ENCODE measurements around the gene SLC25A21. TPM values are rescaled to one million over a fixed set of nuclear protein-coding genes. Genes with fewer than 3 reads are reported as not detected.

The SLC25A21 gene
- polyA plus RNA-seq, 1 experiment, result 0.50 TPM

DNA sequence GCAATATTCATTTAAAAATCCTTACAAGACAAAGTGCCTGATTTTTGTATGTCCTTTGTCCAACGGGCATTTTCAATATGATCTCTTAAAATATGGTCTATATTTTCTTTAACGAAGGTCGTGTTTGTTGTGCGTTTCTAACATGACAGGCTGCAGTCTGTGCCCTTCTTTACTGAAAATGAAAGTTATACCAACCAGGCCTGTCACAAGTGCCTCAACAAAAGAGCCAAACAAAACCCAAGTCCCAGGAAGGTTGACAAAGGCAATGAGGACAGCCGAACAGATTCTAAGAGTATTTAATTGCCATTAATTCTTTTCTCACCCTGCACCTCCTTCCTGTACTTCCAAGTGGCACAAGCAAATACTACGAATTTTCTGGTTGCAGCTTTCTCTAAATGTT, 496.8 kb downstream of the SLC25A21 start:
- CTCF ChIA-PET, result interaction anchor here (0.9 to 1.2 kb wide), 2 partner anchors 19 to 29 kb away, joined by 3 read pairs; no protein-coding TSS in a partner anchor
- Histone ChIP-seq H3K36me3 (ENCODE audit: control insufficient read depth, insufficient read depth, low read length) (no peaks in the 10 kb centered on the region), H3K4me3 (ENCODE audit: low read depth, low read length) (no peak overlapping the region), H3K27me3 (ENCODE audit: control insufficient read depth, insufficient read depth, low read length) (0 out of 2 replicates have a peak, but pooled peaks cover 1% of the 10 kb centered on the region)
- DNase-seq (ENCODE audit: low read depth), result no peak
- TF ChIP-seq, protein P1, sequence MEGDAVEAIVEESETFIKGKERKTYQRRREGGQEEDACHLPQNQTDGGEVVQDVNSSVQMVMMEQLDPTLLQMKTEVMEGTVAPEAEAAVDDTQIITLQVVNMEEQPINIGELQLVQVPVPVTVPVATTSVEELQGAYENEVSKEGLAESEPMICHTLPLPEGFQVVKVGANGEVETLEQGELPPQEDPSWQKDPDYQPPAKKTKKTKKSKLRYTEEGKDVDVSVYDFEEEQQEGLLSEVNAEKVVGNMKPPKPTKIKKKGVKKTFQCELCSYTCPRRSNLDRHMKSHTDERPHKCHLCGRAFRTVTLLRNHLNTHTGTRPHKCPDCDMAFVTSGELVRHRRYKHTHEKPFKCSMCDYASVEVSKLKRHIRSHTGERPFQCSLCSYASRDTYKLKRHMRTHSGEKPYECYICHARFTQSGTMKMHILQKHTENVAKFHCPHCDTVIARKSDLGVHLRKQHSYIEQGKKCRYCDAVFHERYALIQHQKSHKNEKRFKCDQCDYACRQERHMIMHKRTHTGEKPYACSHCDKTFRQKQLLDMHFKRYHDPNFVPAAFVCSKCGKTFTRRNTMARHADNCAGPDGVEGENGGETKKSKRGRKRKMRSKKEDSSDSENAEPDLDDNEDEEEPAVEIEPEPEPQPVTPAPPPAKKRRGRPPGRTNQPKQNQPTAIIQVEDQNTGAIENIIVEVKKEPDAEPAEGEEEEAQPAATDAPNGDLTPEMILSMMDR (IDR thresholded peaks at IDR 0.05; ENCODE audit: insufficient read depth, low read depth, low read length), result no peak
- POLR2A ChIA-PET, result no interaction called here

DNA sequence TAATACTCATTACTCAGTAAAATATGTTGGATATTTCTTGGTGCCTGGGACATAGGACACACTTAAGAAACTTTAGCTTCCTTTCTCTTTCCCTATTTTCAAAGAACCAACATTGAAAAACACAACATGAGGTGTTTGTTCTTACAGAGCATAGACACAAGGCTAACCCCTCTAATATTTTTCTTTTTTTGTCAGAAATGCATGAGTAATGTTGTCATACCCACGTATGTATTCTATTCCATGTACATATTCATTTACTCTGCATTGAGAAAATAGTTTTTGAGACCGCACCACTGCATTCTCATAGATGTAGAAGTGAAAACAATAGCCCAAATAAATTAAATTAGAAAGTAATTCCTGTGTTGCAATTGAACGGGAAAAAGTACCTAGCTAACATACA, 497.7 kb downstream of the SLC25A21 start:
- TF ChIP-seq, protein P1 (IDR thresholded peaks at IDR 0.05; ENCODE audit: insufficient read depth, low read depth, low read length), result no peak
- POLR2A ChIA-PET, result no interaction called here

DNA sequence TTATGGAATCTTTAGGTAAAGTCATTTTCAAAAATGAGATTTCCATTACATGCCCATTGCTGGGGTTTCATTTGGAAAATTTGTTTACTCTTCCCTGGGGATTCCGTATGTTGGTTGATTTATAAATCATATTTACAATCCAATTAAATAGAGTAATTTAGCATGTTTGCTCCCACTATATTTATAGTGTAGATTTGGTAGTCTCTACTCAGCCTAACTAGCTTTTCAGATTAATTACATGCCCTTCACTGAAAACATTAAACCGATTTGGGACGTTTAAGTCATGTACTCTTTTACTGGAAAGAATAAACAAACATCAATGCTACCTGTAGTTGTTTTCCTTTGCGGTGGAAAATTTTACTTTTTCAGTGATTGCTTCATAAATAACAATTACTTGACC, 500.3 kb downstream of the SLC25A21 start:
- TF ChIP-seq, protein P1 (IDR thresholded peaks at IDR 0.05; ENCODE audit: insufficient read depth, low read depth, low read length), result no peak
- no peak overlapping the region for H3K4me3 ChIP-seq (ENCODE audit: low read depth, low read length)
- DNase-seq (ENCODE audit: low read depth), result no peak
- H3K27me3 ChIP-seq (ENCODE audit: control insufficient read depth, insufficient read depth, low read length), result peaks cover 1% of the 10 kb centered on the region; the same call in 1 of the 2 replicates
- no peaks in the 10 kb centered on the region for H3K36me3 ChIP-seq (ENCODE audit: control insufficient read depth, insufficient read depth, low read length)
- ChIA-PET CTCF (no interaction called here), POLR2A (no interaction called here)

More for the DNA sequence above, 497.7 kb downstream of the SLC25A21 start:
- no peak overlapping the region for H3K4me3 ChIP-seq (ENCODE audit: low read depth, low read length)
- H3K27me3 ChIP-seq (ENCODE audit: control insufficient read depth, insufficient read depth, low read length), result 0 out of 2 replicates have a peak, but pooled peaks cover 1% of the 10 kb centered on the region
- no peaks in the 10 kb centered on the region for H3K36me3 ChIP-seq (ENCODE audit: control insufficient read depth, insufficient read depth, low read length)
- CTCF ChIA-PET, result no interaction called here
- DNase-seq (ENCODE audit: low read depth), result no peak

DNA sequence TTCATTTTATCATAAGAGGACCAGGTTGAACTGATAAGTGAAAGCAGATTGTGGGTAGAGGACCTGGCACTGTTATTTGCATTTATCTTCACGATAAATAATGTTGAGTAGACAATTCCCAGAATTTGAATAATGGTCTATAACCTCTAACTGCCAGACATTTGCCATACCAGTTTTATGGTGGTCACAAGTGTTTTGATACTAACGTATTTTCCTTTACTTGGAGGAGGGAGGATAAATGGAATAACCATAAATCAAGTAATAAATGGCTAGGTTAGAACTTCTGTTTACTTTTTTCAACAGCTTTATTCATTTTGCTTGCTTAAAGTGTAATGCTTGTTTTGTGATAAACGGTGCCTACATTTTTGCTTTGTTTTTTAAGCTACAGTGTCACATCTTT, 501.3 kb downstream of the SLC25A21 start:
- H3K4me3 ChIP-seq (ENCODE audit: low read depth, low read length), result no peak overlapping the region
- H3K27me3 ChIP-seq (ENCODE audit: control insufficient read depth, insufficient read depth, low read length), result peaks cover 8% of the 10 kb centered on the region
- CTCF ChIA-PET, result no interaction called here
- no peak for DNase-seq (ENCODE audit: low read depth)
- H3K36me3 ChIP-seq (ENCODE audit: control insufficient read depth, insufficient read depth, low read length), result no peaks in the 10 kb centered on the region
- POLR2A ChIA-PET, result no interaction called here
- TF ChIP-seq, protein P1 (IDR thresholded peaks at IDR 0.05; ENCODE audit: insufficient read depth, low read depth, low read length), result no peak

DNA sequence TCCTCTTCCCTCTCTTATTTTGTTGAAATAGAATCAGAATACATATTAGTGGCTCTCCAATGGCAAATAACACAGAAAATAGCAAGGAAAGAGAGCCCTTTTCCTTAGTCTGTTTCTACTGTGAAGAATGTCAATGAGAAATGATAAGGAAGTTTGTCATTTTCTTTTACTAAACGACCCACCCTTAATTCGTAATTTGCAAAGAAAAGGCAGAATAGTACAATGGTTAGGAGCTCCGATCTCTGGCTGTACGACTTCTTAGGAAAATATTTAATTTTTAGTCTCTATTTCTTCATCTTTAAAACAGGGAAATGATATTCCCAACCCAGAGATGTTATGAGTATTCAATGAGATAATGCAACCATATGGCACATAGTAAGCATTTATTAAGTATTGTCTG, 504.7 kb downstream of the SLC25A21 start:
- DNase-seq (ENCODE audit: low read depth), result no peak
- Histone ChIP-seq H3K27me3 (ENCODE audit: control insufficient read depth, insufficient read depth, low read length) (peaks cover 34% of the 10 kb centered on the region), H3K36me3 (ENCODE audit: control insufficient read depth, insufficient read depth, low read length) (no peaks in the 10 kb centered on the region), H3K4me3 (ENCODE audit: low read depth, low read length) (no peak overlapping the region)
- TF ChIP-seq, protein P1 (IDR thresholded peaks at IDR 0.05; ENCODE audit: insufficient read depth, low read depth, low read length), result no peak
- ChIA-PET CTCF (no interaction called here), POLR2A (no interaction called here)
